IMR-90 (cell line): ENCODE measurements around the gene CDH13. TPM values are rescaled to one million over a fixed set of nuclear protein-coding genes. Genes with fewer than 3 reads are reported as not detected.

Source experiments
- ATAC-seq: fragments of 200-7000 bp; cut with Tn5 transposase; 2 replicates; pipeline ENCODE4 v1.9.1; 2020; ENCODE audit warnings: low read depth, mild to moderate bottlenecking, moderate library complexity
- BruUV-seq: library from RNA; stranded (reverse); fragments of 400-500 nt; replicated peaks from 2 replicates; lab custom pipeline; 2021; lab: Mats Ljungman, UMichigan
- CTCF ChIA-PET: fragments of 300-600 bp; formaldehyde crosslinking; extraction: SDS; loops from one replicate; lab custom pipeline; 2021; ENCODE audit warnings: antibody characterized with exemption; lab: Yijun Ruan, JAX
- POLR2A ChIA-PET: fragments of 300-600 bp; sonication (Branson Sonifier 250); formaldehyde crosslinking; loops from one replicate; lab custom pipeline; 2022; ENCODE audit warnings: antibody characterized with exemption; ENCODE audit not compliant: unreplicated experiment; lab: Charles Lee
- DNase-seq: peaks from one replicate; pipeline ENCODE4 v3.0.0; 2013
- H2AFZ ChIP-seq: replicated peaks from 2 replicates; pipeline ENCODE3; 2013; ENCODE audit warnings: low read length, mild to moderate bottlenecking; ENCODE audit not compliant: poor library complexity
- H2AK5ac ChIP-seq: 2 replicates; pipeline ENCODE4 v1.6.1; 2013; ENCODE audit warnings: low read depth, low read length, inconsistent platforms
- H2AK9ac ChIP-seq: replicated peaks from 2 replicates; pipeline ENCODE3; 2013; ENCODE audit warnings: mild to moderate bottlenecking, low read depth, low read length, moderate library complexity; ENCODE audit not compliant: poor library complexity
- H2BK120ac ChIP-seq: 2 replicates; pipeline ENCODE4 v1.6.1; 2013; ENCODE audit warnings: low read depth, low read length, inconsistent platforms
- H2BK15ac ChIP-seq: 3 replicates; pipeline ENCODE4 v1.6.1; 2013; ENCODE audit warnings: low read depth, low read length, inconsistent platforms
- H2BK20ac ChIP-seq: 2 replicates; pipeline ENCODE4 v1.6.1; 2013; ENCODE audit warnings: low read depth, mild to moderate bottlenecking, inconsistent platforms, low read length, moderate library complexity
- H2BK5ac ChIP-seq: 2 replicates; pipeline ENCODE4 v1.6.1; 2013; ENCODE audit warnings: mild to moderate bottlenecking, low read depth, low read length, inconsistent platforms; ENCODE audit not compliant: poor library complexity, severe bottlenecking
- H3K14ac ChIP-seq: replicated peaks from 2 replicates; pipeline ENCODE4 v1.6.1; 2013; ENCODE audit warnings: low read depth, low read length, inconsistent platforms
- H3K18ac ChIP-seq: 2 replicates; pipeline ENCODE4 v1.6.1; 2013; ENCODE audit warnings: low read depth, low read length, control low read depth
- H3K23ac ChIP-seq: 2 replicates; pipeline ENCODE4 v1.6.1; 2013; ENCODE audit warnings: low read depth, low read length, inconsistent platforms
- H3K27ac ChIP-seq: 2 replicates; pipeline ENCODE4 v1.5.1; 2013; ENCODE audit warnings: mild to moderate bottlenecking, control low read depth, low read length; ENCODE audit not compliant: insufficient read depth
- H3K27me3 ChIP-seq: 2 replicates; pipeline ENCODE4 v1.6.1; 2013; ENCODE audit warnings: low read length; ENCODE audit not compliant: control insufficient read depth, insufficient read depth
- H3K36me3 ChIP-seq: 2 replicates; pipeline ENCODE4 v1.6.1; 2013; ENCODE audit warnings: low read length, mixed read lengths; ENCODE audit not compliant: control insufficient read depth, insufficient read depth
- H3K4ac ChIP-seq: 2 replicates; pipeline ENCODE4 v1.6.1; 2013; ENCODE audit warnings: low read depth, low read length, inconsistent platforms
- H3K4me1 ChIP-seq: 2 replicates; pipeline ENCODE4 v1.6.1; 2013; ENCODE audit warnings: low read length, mixed read lengths; ENCODE audit not compliant: control insufficient read depth, insufficient read depth
- H3K4me2 ChIP-seq: 2 replicates; pipeline ENCODE4 v1.6.1; 2013; ENCODE audit warnings: low read depth, mild to moderate bottlenecking, control low read depth, low read length, moderate library complexity
- H3K4me3 ChIP-seq: 2 replicates; pipeline ENCODE4 v1.5.1; 2013; ENCODE audit warnings: low read depth, mild to moderate bottlenecking, control low read depth, low read length, moderate library complexity; ENCODE audit not compliant: insufficient read depth
- H3K56ac ChIP-seq: 2 replicates; pipeline ENCODE4 v1.6.1; 2013; ENCODE audit warnings: low read length, inconsistent platforms; ENCODE audit not compliant: insufficient read depth; ENCODE audit errors: extremely low read depth
- H3K79me1 ChIP-seq, 2 experiments: 2 replicates each; pipeline ENCODE4 v1.6.1; 2013; ENCODE audit warnings: low read length in 2 of 2, inconsistent platforms in 1 of 2, low read depth in 1 of 2
- H3K9ac ChIP-seq: 2 replicates; pipeline ENCODE4 v1.6.1; 2013; ENCODE audit warnings: low read depth, low read length, control low read depth
- H3K9me1 ChIP-seq: 2 replicates; pipeline ENCODE4 v1.6.1; 2013; ENCODE audit warnings: low read length, inconsistent platforms; ENCODE audit not compliant: insufficient read depth
- H3K9me3 ChIP-seq: 2 replicates; pipeline ENCODE4 v1.6.1; 2013; ENCODE audit warnings: low read length; ENCODE audit not compliant: control insufficient read depth, insufficient read depth
- H4K20me1 ChIP-seq: 2 replicates; pipeline ENCODE4 v1.6.1; 2013; ENCODE audit warnings: low read length, inconsistent platforms; ENCODE audit not compliant: insufficient read depth
- H4K5ac ChIP-seq: 2 replicates; pipeline ENCODE4 v1.6.1; 2013; ENCODE audit warnings: mild to moderate bottlenecking, low read depth, low read length, control low read depth
- H4K8ac ChIP-seq, 2 experiments: 2 replicates each; pipeline ENCODE4 v1.6.1; 2013; ENCODE audit warnings: low read depth in 2 of 2, low read length in 2 of 2, control low read depth in 1 of 2, inconsistent platforms in 1 of 2
- H4K91ac ChIP-seq: 2 replicates; pipeline ENCODE4 v1.6.1; 2013; ENCODE audit warnings: low read depth, low read length, inconsistent platforms; ENCODE audit not compliant: insufficient read depth
- BHLHE40 ChIP-seq: fragments of 150-350 bp; IDR thresholded peaks from 2 replicates; pipeline ENCODE4 v1.6.1; 2016; ENCODE audit warnings: mild to moderate bottlenecking, low read depth, low read length
- CEBPB ChIP-seq: IDR thresholded peaks from 2 replicates; pipeline ENCODE4 v1.6.1; 2012; ENCODE audit warnings: low read depth, low read length, improper control_type of control experiment
- CHD1 ChIP-seq: IDR thresholded peaks from 2 replicates; pipeline ENCODE4 v1.6.1; 2012; ENCODE audit warnings: low read depth, low read length, improper control_type of control experiment
- ELK1 ChIP-seq: fragments of 150-350 bp; IDR thresholded peaks from 2 replicates; pipeline ENCODE4 v1.6.1; 2016; ENCODE audit warnings: low read depth, mild to moderate bottlenecking, low read length, moderate library complexity, borderline replicate concordance
- FOS ChIP-seq: fragments of 150-350 bp; IDR thresholded peaks from 2 replicates; pipeline ENCODE4 v1.6.1; 2016; ENCODE audit warnings: low read depth, low read length
- MAFK ChIP-seq: IDR thresholded peaks from 2 replicates; pipeline ENCODE4 v1.6.1; 2012; ENCODE audit warnings: low read depth, low read length, improper control_type of control experiment
- MAZ ChIP-seq: IDR thresholded peaks from 2 replicates; pipeline ENCODE4 v1.6.1; 2012; ENCODE audit warnings: low read depth, mild to moderate bottlenecking, low read length, improper control_type of control experiment, moderate library complexity, borderline replicate concordance
- MXI1 ChIP-seq: IDR thresholded peaks from 2 replicates; pipeline ENCODE4 v1.6.1; 2012; ENCODE audit warnings: low read depth, mild to moderate bottlenecking, low read length, moderate library complexity, borderline replicate concordance
- NFE2L2 ChIP-seq: fragments of 150-350 bp; IDR thresholded peaks from 2 replicates; pipeline ENCODE4 v1.6.1; 2016; ENCODE audit warnings: low read depth, mild to moderate bottlenecking, low read length
- POLR2A ChIP-seq: IDR thresholded peaks from 2 replicates; pipeline ENCODE4 v1.6.1; 2012; ENCODE audit warnings: mild to moderate bottlenecking, low read depth, low read length
- RAD21 ChIP-seq: IDR thresholded peaks from 2 replicates; pipeline ENCODE4 v1.6.1; 2012; ENCODE audit warnings: low read length, improper control_type of control experiment
- RCOR1 ChIP-seq: IDR thresholded peaks from 2 replicates; pipeline ENCODE4 v1.6.1; 2012; ENCODE audit warnings: mild to moderate bottlenecking, low read length, improper control_type of control experiment; ENCODE audit not compliant: insufficient replicate concordance
- RFX5 ChIP-seq: IDR thresholded peaks from 2 replicates; pipeline ENCODE4 v1.8.0; 2012; ENCODE audit warnings: low read depth, mild to moderate bottlenecking, low read length, moderate library complexity
- SMC3 ChIP-seq: fragments of 150-350 bp; IDR thresholded peaks from 2 replicates; pipeline ENCODE4 v1.6.1; 2016; ENCODE audit warnings: low read depth, mild to moderate bottlenecking, antibody characterized with exemption, low read length, moderate library complexity
- USF2 ChIP-seq: fragments of 150-350 bp; IDR thresholded peaks from 2 replicates; pipeline ENCODE4 v1.6.1; 2017; ENCODE audit warnings: mild to moderate bottlenecking, antibody characterized with exemption, low read length, low read depth
- WGBS, 2 experiments: methylation state at CpG; one replicate each; pipeline versions ENCODE4 v1.1.5 to v1.1.7; 2013; ENCODE audit warnings: missing lambda C conversion rate in 2 of 2; ENCODE audit not compliant: insufficient read length in 1 of 2; ENCODE audit errors: extremely low coverage in 2 of 2; 5-methylcytosine and 5-hydroxymethylcytosine counted together
- dilution Hi-C: fragments of 300-500 bp; cut with HindIII; formaldehyde crosslinking; loops from one replicate; pipeline ENCODE4 v1.14.3; 2018; ENCODE audit warnings: low sequenced_read_pairs; ENCODE audit not compliant: unreplicated experiment
- in situ Hi-C: fragments of 300-500 bp; cut with MboI; formaldehyde crosslinking; loops from 3 replicates; pipeline ENCODE4 v1.14.3; 2019; ENCODE audit warnings: low sequenced_read_pairs, inconsistent platforms, mixed read lengths
- intact Hi-C: fragments of 100-400 bp; cut with micrococcal nuclease; formaldehyde crosslinking; loops from 2 replicates; pipeline ENCODE4 v1.10.0; 2022
- polyA plus RNA-seq, 3 experiments: library from polyadenylated mRNA; depleted of rRNA; stranded (reverse); fragments of >200 nt; gene quantifications; 2 replicates each; pipeline ENCODE4 v1.2.3, GENCODE V29; 2012; ENCODE audit warnings: low replicate concordance in 1 of 3
- total RNA-seq: library from RNA; depleted of rRNA; stranded (reverse); fragments of >200 nt; gene quantifications from 2 replicates; pipeline ENCODE4 v1.2.3, GENCODE V29; 2012
- TF ChIP-seq, protein P1 (sequence below): conservative IDR thresholded peaks from 2 replicates; pipeline ENCODE4 v1.5.1; 2012; ENCODE audit warnings: mild to moderate bottlenecking, low read depth, low read length, improper control_type of control experiment

CDH13 gene
- total and polyA plus RNA-seq, 2 of the 4 experiments (the other 2 are of a cell fraction), result 61.6 to 74.7 TPM

DNA sequence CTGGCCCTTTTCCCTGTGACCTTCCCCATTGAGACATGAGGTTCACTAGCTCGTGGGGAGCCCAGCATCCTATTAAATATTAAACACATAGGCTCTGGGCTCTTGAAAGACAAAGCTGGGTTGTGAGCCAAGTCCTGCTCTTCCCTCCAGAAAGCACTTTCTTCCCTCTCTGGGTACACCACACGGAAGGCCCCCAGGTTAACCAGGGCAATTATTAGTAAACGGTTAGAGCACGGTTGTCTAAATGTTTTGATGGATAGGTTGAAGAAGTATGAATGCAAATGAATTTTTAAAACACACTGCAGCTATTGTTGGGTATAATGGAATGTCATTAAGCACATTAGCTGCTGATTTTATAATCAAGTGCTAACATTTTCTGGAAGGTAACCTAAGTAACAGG lies 32.7 kb upstream of the CDH13 start:
- CTCF ChIA-PET, result no interaction called here
- in situ Hi-C loops, result no loop called here

More for the DNA sequence above, 32.7 kb upstream of the CDH13 start:
- H2BK15ac ChIP-seq, result no peak overlapping the region
- dilution Hi-C loops (no loop called here), intact Hi-C loops (no loop called here)
- no peak overlapping the region for H2BK120ac ChIP-seq
- no peaks in the 10 kb centered on the region for H3K79me1 ChIP-seq
- H3K4me3 ChIP-seq, result no peak overlapping the region
- H3K56ac ChIP-seq, result no peak overlapping the region
- no peak overlapping the region for H2AFZ ChIP-seq
- no peak overlapping the region for H3K9ac ChIP-seq
- H4K8ac ChIP-seq, result no peak overlapping the region
- ATAC-seq (no peak), DNase-seq (no peak)
- H3K23ac ChIP-seq, result no peak overlapping the region
- no CpG with 5 or more reads among the region's 4 CpGs for WGBS, 2 experiments
- peaks cover 3% of the 10 kb centered on the region; the same call in 1 of the 2 replicates for H3K9me3 ChIP-seq
- no peaks in the 10 kb centered on the region for H3K36me3 ChIP-seq
- H2AK9ac ChIP-seq, result no peak overlapping the region
- no peaks in the 10 kb centered on the region for H4K20me1 ChIP-seq
- no peak overlapping the region for H2AK5ac ChIP-seq
- H3K4me1 ChIP-seq, result no peaks in the 10 kb centered on the region
- POLR2A ChIA-PET, result no interaction called here
- H4K91ac ChIP-seq, result no peak overlapping the region
- H3K27ac ChIP-seq, result no peak overlapping the region
- no peak overlapping the region for H4K5ac ChIP-seq
- no peak overlapping the region for H3K18ac ChIP-seq
- BruUV-seq, result no TSS peak
- no peaks in the 10 kb centered on the region for H3K9me1 ChIP-seq
- H3K4me2 ChIP-seq, result no peak overlapping the region
- no peak overlapping the region for H2BK20ac ChIP-seq
- H2BK5ac ChIP-seq, result no peak overlapping the region
- H3K27me3 ChIP-seq, result peaks cover 16% of the 10 kb centered on the region
- TF ChIP-seq RAD21 (no peak), CEBPB (no peak), MAFK (no peak), POLR2A (no peak), NFE2L2 (no peak), USF2 (no peak), RCOR1 (no peak), MAZ (no peak), BHLHE40 (no peak), CHD1 (no peak), ELK1 (no peak), MXI1 (no peak), FOS (no peak), RFX5 (no peak), SMC3 (no peak)
- TF ChIP-seq, protein P1, sequence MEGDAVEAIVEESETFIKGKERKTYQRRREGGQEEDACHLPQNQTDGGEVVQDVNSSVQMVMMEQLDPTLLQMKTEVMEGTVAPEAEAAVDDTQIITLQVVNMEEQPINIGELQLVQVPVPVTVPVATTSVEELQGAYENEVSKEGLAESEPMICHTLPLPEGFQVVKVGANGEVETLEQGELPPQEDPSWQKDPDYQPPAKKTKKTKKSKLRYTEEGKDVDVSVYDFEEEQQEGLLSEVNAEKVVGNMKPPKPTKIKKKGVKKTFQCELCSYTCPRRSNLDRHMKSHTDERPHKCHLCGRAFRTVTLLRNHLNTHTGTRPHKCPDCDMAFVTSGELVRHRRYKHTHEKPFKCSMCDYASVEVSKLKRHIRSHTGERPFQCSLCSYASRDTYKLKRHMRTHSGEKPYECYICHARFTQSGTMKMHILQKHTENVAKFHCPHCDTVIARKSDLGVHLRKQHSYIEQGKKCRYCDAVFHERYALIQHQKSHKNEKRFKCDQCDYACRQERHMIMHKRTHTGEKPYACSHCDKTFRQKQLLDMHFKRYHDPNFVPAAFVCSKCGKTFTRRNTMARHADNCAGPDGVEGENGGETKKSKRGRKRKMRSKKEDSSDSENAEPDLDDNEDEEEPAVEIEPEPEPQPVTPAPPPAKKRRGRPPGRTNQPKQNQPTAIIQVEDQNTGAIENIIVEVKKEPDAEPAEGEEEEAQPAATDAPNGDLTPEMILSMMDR, result no peak
- no peak overlapping the region for H3K4ac ChIP-seq
- no peak overlapping the region for H3K14ac ChIP-seq
